B cell (primary cell): Measurements from ENCODE around the gene LSM12. TPM values are rescaled to one million over a fixed set of nuclear protein-coding genes. Genes with fewer than 3 reads are reported as not detected.

Experiments
- ATAC-seq: fragments of 200-7000 bp; cut with Tn5 transposase; one replicate; pipeline ENCODE4 v1.10.0; 2021; ENCODE audit warnings: low read depth, mild to moderate bottlenecking, moderate number of reproducible peaks, moderate library complexity
- CTCF ChIA-PET: fragments of 350-600 bp; sonication (Branson Sonifier 250); formaldehyde crosslinking; loops from one replicate; lab custom pipeline; 2021; ENCODE audit warnings: antibody characterized with exemption, inconsistent platforms; lab: Charles Lee
- POLR2A ChIA-PET: fragments of 350-600 bp; sonication (Branson Sonifier 250); formaldehyde crosslinking; loops from one replicate; lab custom pipeline; 2021; ENCODE audit warnings: antibody characterized with exemption; lab: Charles Lee
- DNase-seq: peaks from one replicate; pipeline ENCODE4 v3.0.0; 2013
- H2AFZ ChIP-seq: 2 replicates; pipeline ENCODE4 v1.6.1; 2012; ENCODE audit warnings: mild to moderate bottlenecking, low read depth, low read length; ENCODE audit not compliant: insufficient read depth, poor library complexity, severe bottlenecking
- H3K27ac ChIP-seq, 2 donors: 1 replicate in 1 of 2; 2 replicates in 1 of 2; pipeline ENCODE4 v1.5.1; 2012 to 2013; ENCODE audit warnings: low read length in 2 of 2, mild to moderate bottlenecking in 2 of 2, moderate library complexity in 1 of 2
- H3K27me3 ChIP-seq, 4 experiments: fragments of 200-600 bp in 1 of 4; sonication (generic) in 1 of 4; replicated peaks in 1 of 4; 1 replicate in 2 of 4; 2 replicates in 2 of 4; pipeline versions ENCODE4 v1.6.1 to v1.7.0; 2013 to 2016; ENCODE audit warnings: low read length in 3 of 4, mild to moderate bottlenecking in 2 of 4, mixed read lengths in 1 of 4, moderate library complexity in 1 of 4; ENCODE audit not compliant: insufficient read depth in 4 of 4, control insufficient read depth in 3 of 4; ENCODE audit errors: control extremely low read depth in 1 of 4
- H3K36me3 ChIP-seq, 2 experiments: replicated peaks in 1 of 2; 1 replicate in 1 of 2; 2 replicates in 1 of 2; pipeline versions ENCODE4 v1.6.1 to v1.7.1; 2013; ENCODE audit warnings: low read length in 1 of 2; ENCODE audit not compliant: insufficient read depth in 2 of 2, control insufficient read depth in 1 of 2; ENCODE audit errors: control extremely low read depth in 1 of 2, extremely low read depth in 1 of 2
- H3K4me1 ChIP-seq, 2 donors: fragments of 200-600 bp in 1 of 2; sonication (generic) in 1 of 2; 1 replicate in 1 of 2; 2 replicates in 1 of 2; pipeline versions ENCODE4 v1.5.1 to v1.6.1; 2013 to 2017; ENCODE audit warnings: low read length in 2 of 2; ENCODE audit not compliant: control insufficient read depth in 2 of 2, insufficient read depth in 2 of 2
- H3K4me2 ChIP-seq: replicated peaks from 2 replicates; pipeline ENCODE3; 2012; ENCODE audit warnings: mild to moderate bottlenecking, low read depth, low read length; ENCODE audit not compliant: poor library complexity, severe bottlenecking
- H3K4me3 ChIP-seq, 5 experiments: fragments of 200-600 bp in 1 of 5; sonication (generic) in 1 of 5; 1 replicate in 3 of 5; 2 replicates in 2 of 5; pipeline versions ENCODE4 v1.5.1 to v1.7.0; 2011 to 2016; ENCODE audit warnings: low read length in 4 of 5, mild to moderate bottlenecking in 4 of 5, low read depth in 2 of 5, control low read depth in 1 of 5, moderate library complexity in 1 of 5; ENCODE audit not compliant: insufficient read depth in 1 of 5; ENCODE audit errors: control extremely low read depth in 1 of 5, extremely low read depth in 1 of 5
- H3K79me2 ChIP-seq: fragments of 200-600 bp; sonication (generic); one replicate; pipeline ENCODE4 v1.6.0; 2016; ENCODE audit warnings: low read length; ENCODE audit not compliant: control insufficient read depth, insufficient read depth
- H3K9ac ChIP-seq: fragments of 200-600 bp; sonication (generic); 2 replicates; pipeline ENCODE4 v1.6.1; 2017; ENCODE audit warnings: mild to moderate bottlenecking, low read length, moderate library complexity
- H3K9me3 ChIP-seq, 3 donors: one replicate each; pipeline versions ENCODE4 v1.6.1 to v1.7.1; 2013; ENCODE audit warnings: low read length in 2 of 3; ENCODE audit not compliant: control insufficient read depth in 2 of 3, insufficient read depth in 1 of 3; ENCODE audit errors: control extremely low read depth in 1 of 3
- H4K20me1 ChIP-seq: 2 replicates; pipeline ENCODE4 v1.6.0; 2012; ENCODE audit warnings: mild to moderate bottlenecking, low read length; ENCODE audit not compliant: insufficient read depth, control insufficient read depth, poor library complexity, severe bottlenecking
- H3K27ac Mint-ChIP-seq: one replicate; pipeline ENCODE4 v1.8.0; 2021; ENCODE audit warnings: mixed read lengths
- H3K27me3 Mint-ChIP-seq: one replicate; pipeline ENCODE4 v1.8.0; 2021; ENCODE audit warnings: mixed read lengths
- H3K4me1 Mint-ChIP-seq: one replicate; pipeline ENCODE4 v1.8.0; 2021; ENCODE audit warnings: mixed read lengths
- H3K4me3 Mint-ChIP-seq: one replicate; pipeline ENCODE4 v1.8.0; 2021; ENCODE audit warnings: mixed read lengths
- H3K9me3 Mint-ChIP-seq: one replicate; pipeline ENCODE4 v1.8.0; 2022; ENCODE audit warnings: mixed read lengths; ENCODE audit not compliant: insufficient read depth
- CTCF ChIP-seq: fragments of 200-600 bp; IDR thresholded peaks from one replicate; pipeline ENCODE4 v1.8.0; 2022; ENCODE audit warnings: antibody characterized with exemption, mild to moderate bottlenecking
- EZH2 ChIP-seq: IDR thresholded peaks from 2 replicates; pipeline ENCODE4 v1.6.1; 2012; ENCODE audit warnings: borderline replicate concordance, low read depth, mild to moderate bottlenecking, moderate library complexity, low read length; ENCODE audit not compliant: insufficient read depth, poor library complexity, severe bottlenecking
- WGBS: methylation state at CpG from one replicate; pipeline ENCODE4 v1.1.5; 2013; ENCODE audit warnings: missing lambda C conversion rate; ENCODE audit not compliant: insufficient coverage; 5-methylcytosine and 5-hydroxymethylcytosine counted together
- intact Hi-C: fragments of 100-400 bp; cut with micrococcal nuclease; formaldehyde crosslinking; loops from one replicate; pipeline ENCODE4 v1.10.0; 2022
- polyA plus RNA-seq: library from polyadenylated mRNA; depleted of rRNA; stranded (reverse); fragments of >200 nt; gene quantifications from 2 replicates; pipeline ENCODE4 v1.2.3, GENCODE V29; 2012
- total RNA-seq, 2 donors: library from RNA; stranded (reverse); fragments of 120-200 nt in 1 of 2; gene quantifications; 1 replicate in 1 of 2; 2 replicates in 1 of 2; pipeline versions ENCODE4 v1.2.3 to v1.2.4, GENCODE V29; 2013 to 2022

LSM12 gene
- total and polyA plus RNA-seq, 2 donors (not counting 1 experiment from before 2014, with no cell fraction given), result 16.8 to 31.2 TPM

DNA sequence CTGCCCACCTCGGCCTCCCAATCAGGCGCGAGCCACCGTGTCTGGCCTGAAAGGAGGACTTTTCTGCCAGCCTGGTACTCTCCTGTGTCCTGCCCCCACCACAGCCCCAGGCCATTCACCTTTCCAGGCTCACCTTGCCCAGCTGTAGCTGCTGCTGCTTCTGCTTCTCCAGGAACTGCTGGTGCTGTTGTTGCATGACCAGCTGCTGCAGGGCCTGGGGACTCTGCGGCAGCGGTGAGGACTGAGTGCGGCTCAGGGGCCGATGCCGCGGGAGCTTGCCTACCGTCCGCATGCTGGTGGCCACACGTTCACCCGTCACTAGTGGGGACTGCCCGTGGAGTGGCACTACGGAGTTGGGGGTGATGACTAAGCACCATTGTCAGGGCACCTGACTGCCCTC is 21.8 kb upstream of the LSM12 start:
- DNase-seq (no peak), ATAC-seq (no peak)
- Mint-ChIP-seq H3K9me3 (no peaks in the 10 kb centered on the region), H3K27me3 (no peaks in the 10 kb centered on the region), H3K27ac (no peak overlapping the region), H3K4me3 (no peak overlapping the region), H3K4me1 (no peaks in the 10 kb centered on the region)
- no peak overlapping the region for H3K27ac ChIP-seq
- WGBS, result 94% methylated on average over 13 of the region's 16 CpGs
- H3K4me3 ChIP-seq, result no peak overlapping the region
- intact Hi-C loops, result no loop called here
- no peak overlapping the region for H3K4me2 ChIP-seq
- H3K9ac ChIP-seq, result no peak overlapping the region
- H3K27me3 ChIP-seq, result no peaks in the 10 kb centered on the region
- peaks cover 2% of the 10 kb centered on the region for H3K79me2 ChIP-seq
- H2AFZ ChIP-seq, result no peak overlapping the region
- ChIA-PET POLR2A (no interaction called here), CTCF (no interaction called here)
- H3K36me3 ChIP-seq, result peaks cover 0 to 66% of the 10 kb centered on the region in 2 experiments
- no peaks in the 10 kb centered on the region for H3K4me1 ChIP-seq
- H3K9me3 ChIP-seq, result no peaks in the 10 kb centered on the region
- no peaks in the 10 kb centered on the region for H4K20me1 ChIP-seq
- TF ChIP-seq EZH2 (no peak), CTCF (no peak)

DNA sequence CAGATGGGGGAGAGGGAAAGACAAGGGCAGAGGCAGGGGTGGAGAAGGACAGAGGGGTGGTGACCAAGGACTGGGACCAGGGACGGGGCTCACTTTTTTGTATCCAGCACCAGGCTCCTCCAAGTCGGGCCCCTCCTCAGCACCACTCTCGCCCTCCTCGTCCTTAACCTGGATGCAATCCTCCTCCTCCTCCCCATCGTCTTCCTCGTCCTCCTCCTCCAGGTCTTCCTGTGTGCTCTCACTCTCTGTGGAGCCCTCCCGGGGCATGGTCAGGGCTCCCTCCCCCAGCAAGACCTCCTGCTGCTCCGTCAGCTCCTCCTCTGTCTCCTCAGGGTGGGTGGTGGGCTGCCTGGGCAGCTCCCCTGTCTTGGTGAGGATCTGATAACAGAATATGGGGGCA is 20.8 kb upstream of the LSM12 start:
- POLR2A ChIA-PET, result interaction anchor here (0.6 kb wide), 1 partner anchor 45 kb away, joined by 3 read pairs; no protein-coding TSS in a partner anchor
- CTCF ChIA-PET, result no interaction called here

More for the DNA sequence above, 20.8 kb upstream of the LSM12 start:
- no peaks in the 10 kb centered on the region for H3K9me3 ChIP-seq
- H3K4me3 ChIP-seq, result no peak overlapping the region
- no peak overlapping the region for H3K27ac ChIP-seq
- peaks cover 0 to 67% of the 10 kb centered on the region in 2 experiments for H3K36me3 ChIP-seq
- H3K4me2 ChIP-seq, result no peak overlapping the region
- no peaks in the 10 kb centered on the region for H3K9me3 Mint-ChIP-seq
- H3K4me3 Mint-ChIP-seq, result no peak overlapping the region
- no peaks in the 10 kb centered on the region for H3K27me3 Mint-ChIP-seq
- H3K79me2 ChIP-seq, result peaks cover 2% of the 10 kb centered on the region
- TF ChIP-seq CTCF (no peak), EZH2 (no peak)
- no peaks in the 10 kb centered on the region for H3K4me1 ChIP-seq
- no peak overlapping the region for H3K27ac Mint-ChIP-seq
- ATAC-seq, result no peak
- no peaks in the 10 kb centered on the region for H4K20me1 ChIP-seq
- no peak overlapping the region for H2AFZ ChIP-seq
- 100% methylated on average over 5 of the region's 8 CpGs for WGBS
- no peak for DNase-seq
- intact Hi-C loops, result no loop called here
- H3K9ac ChIP-seq, result no peak overlapping the region
- H3K27me3 ChIP-seq, result no peaks in the 10 kb centered on the region
- H3K4me1 Mint-ChIP-seq, result no peaks in the 10 kb centered on the region
